ENCODE results near the gene DIPK2B. TPM values are rescaled to one million over a fixed set of nuclear protein-coding genes. Genes with fewer than 3 reads are reported as not detected.

DIPK2B gene
- total and polyA plus RNA-seq, 4 donors, result 0.61 to 24.8 (median 0.89) TPM

GRCh38 chrX:45230410-45230809 lies 29.7 kb upstream of the DIPK2B start:
- no peak overlapping the region for H3K4me3 ChIP-seq (ENCODE audit: low read depth in 1 of 3, low read length in 3 of 3)
- H3K27me3 ChIP-seq (ENCODE audit: control insufficient read depth in 4 of 4, insufficient read depth in 4 of 4, low read length in 3 of 4), result peaks cover 0 to 3% (median 0%) of the 10 kb centered on the region in 4 donors
- H3K9ac ChIP-seq (ENCODE audit: low read depth in 1 of 2, low read length in 2 of 2), result no peak overlapping the region
- 88% methylated on average over 1 of the region's 1 CpG for WGBS
- no peak overlapping the region for H3K27ac ChIP-seq (ENCODE audit: low read depth in 1 of 2, low read length in 2 of 2)
- no peaks in the 10 kb centered on the region for H3K4me1 ChIP-seq (ENCODE audit: control insufficient read depth in 4 of 4, insufficient read depth in 4 of 4, low read length in 3 of 4)
- H3K9me3 ChIP-seq (ENCODE audit: control insufficient read depth in 4 of 4, low read length in 3 of 4), result no peaks in the 10 kb centered on the region
- DNase-seq (ENCODE audit: low spot score), result no peak
- TF ChIP-seq FOXA1 (IDR thresholded peaks at IDR 0.05) (no peak), MAX (IDR thresholded peaks at IDR 0.05) (no peak), NR2F2 (IDR thresholded peaks at IDR 0.05) (no peak), YY1 (IDR thresholded peaks at IDR 0.05) (no peak), TAF1 (conservative IDR thresholded peaks at IDR 0.05) (no peak), ATF3 (IDR thresholded peaks at IDR 0.05) (no peak)
- TF ChIP-seq, protein P1, sequence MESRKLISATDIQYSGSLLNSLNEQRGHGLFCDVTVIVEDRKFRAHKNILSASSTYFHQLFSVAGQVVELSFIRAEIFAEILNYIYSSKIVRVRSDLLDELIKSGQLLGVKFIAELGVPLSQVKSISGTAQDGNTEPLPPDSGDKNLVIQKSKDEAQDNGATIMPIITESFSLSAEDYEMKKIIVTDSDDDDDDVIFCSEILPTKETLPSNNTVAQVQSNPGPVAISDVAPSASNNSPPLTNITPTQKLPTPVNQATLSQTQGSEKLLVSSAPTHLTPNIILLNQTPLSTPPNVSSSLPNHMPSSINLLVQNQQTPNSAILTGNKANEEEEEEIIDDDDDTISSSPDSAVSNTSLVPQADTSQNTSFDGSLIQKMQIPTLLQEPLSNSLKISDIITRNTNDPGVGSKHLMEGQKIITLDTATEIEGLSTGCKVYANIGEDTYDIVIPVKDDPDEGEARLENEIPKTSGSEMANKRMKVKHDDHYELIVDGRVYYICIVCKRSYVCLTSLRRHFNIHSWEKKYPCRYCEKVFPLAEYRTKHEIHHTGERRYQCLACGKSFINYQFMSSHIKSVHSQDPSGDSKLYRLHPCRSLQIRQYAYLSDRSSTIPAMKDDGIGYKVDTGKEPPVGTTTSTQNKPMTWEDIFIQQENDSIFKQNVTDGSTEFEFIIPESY (IDR thresholded peaks at IDR 0.05), result no peak
- no peaks in the 10 kb centered on the region for H3K36me3 ChIP-seq (ENCODE audit: control insufficient read depth in 4 of 4, insufficient read depth in 3 of 4, low read depth in 1 of 4, low read length in 3 of 4)

DNA sequence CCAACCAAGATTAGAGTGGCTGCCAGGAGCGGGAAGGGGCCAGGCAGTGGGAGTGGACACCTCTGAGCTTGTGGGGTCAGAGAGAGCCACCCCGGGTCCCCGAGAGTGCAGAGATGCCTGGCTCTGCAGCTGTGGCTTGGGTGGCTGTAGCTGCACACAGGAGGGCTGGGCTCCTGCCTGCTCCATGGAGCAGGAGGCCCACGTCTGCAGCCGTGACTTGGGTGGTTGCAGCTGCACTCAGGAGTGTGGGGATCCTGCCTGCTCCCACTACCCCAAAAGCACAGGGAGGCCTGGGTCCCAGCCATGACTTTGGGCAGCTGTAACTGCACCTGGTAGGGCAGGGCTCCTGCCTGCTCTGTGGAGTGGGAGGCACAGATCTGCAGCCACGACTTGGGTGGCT lies 28.7 kb upstream of the DIPK2B start:
- Histone ChIP-seq H3K9ac (ENCODE audit: low read depth in 1 of 2, low read length in 2 of 2) (no peak overlapping the region), H3K36me3 (ENCODE audit: control insufficient read depth in 4 of 4, insufficient read depth in 3 of 4, low read depth in 1 of 4, low read length in 3 of 4) (no peaks in the 10 kb centered on the region), H3K4me1 (ENCODE audit: control insufficient read depth in 4 of 4, insufficient read depth in 4 of 4, low read length in 3 of 4) (no peaks in the 10 kb centered on the region), H3K27me3 (ENCODE audit: control insufficient read depth in 4 of 4, insufficient read depth in 4 of 4, low read length in 3 of 4) (peaks cover 0 to 3% (median 0%) of the 10 kb centered on the region in 4 donors), H3K9me3 (ENCODE audit: control insufficient read depth in 4 of 4, low read length in 3 of 4) (no peaks in the 10 kb centered on the region), H3K27ac (ENCODE audit: low read depth in 1 of 2, low read length in 2 of 2) (no peak overlapping the region), H3K4me3 (ENCODE audit: low read depth in 1 of 3, low read length in 3 of 3) (no peak overlapping the region)
- no peak for DNase-seq (ENCODE audit: low spot score)
- TF ChIP-seq FOXA2 (IDR thresholded peaks at IDR 0.05) (no peak), JUND (IDR thresholded peaks at IDR 0.05) (no peak), FOXA1 (IDR thresholded peaks at IDR 0.05) (no peak), SP1 (IDR thresholded peaks at IDR 0.05) (no peak), MAX (IDR thresholded peaks at IDR 0.05) (no peak), RXRA (IDR thresholded peaks at IDR 0.05) (no peak), REST (IDR thresholded peaks at IDR 0.05) (no peak), HNF4A (conservative IDR thresholded peaks at IDR 0.05) (no peak), ATF3 (IDR thresholded peaks at IDR 0.05) (no peak), YY1 (IDR thresholded peaks at IDR 0.05) (no peak), NR2F2 (IDR thresholded peaks at IDR 0.05) (no peak), CTCF (IDR thresholded peaks at IDR 0.05; ENCODE audit: low read depth, low read length, missing input control) (no peak), EGR1 (IDR thresholded peaks at IDR 0.05; ENCODE audit: low read depth in 2 of 2) (no peak), TAF1 (conservative IDR thresholded peaks at IDR 0.05) (no peak), RAD21 (IDR thresholded peaks at IDR 0.05) (no peak), GABPA (IDR thresholded peaks at IDR 0.05 in 1 of 2, conservative IDR thresholded peaks at IDR 0.05 in 1 of 2) (no peak), HNF4G (IDR thresholded peaks at IDR 0.05) (no peak)
- TF ChIP-seq, protein P1 (IDR thresholded peaks at IDR 0.05), result no peak
- 82% methylated on average over 6 of the region's 6 CpGs for WGBS
